LNCaP clone FGC (cell line): ENCODE data around the gene GFPT1.
A peak's percentile ranks its signal among the peaks of the same experiment; 100 is the strongest.

Experiments
- DNase-seq: peaks from one replicate; pipeline ENCODE4 v3.0.0-alpha.2; 2011; ENCODE audit warnings: low read depth
- H3K4me3 ChIP-seq: 2 replicates; pipeline ENCODE4 v1.5.1; 2011; ENCODE audit warnings: mild to moderate bottlenecking, low read depth, low read length, control low read depth
- TF ChIP-seq, protein P1 (sequence below): IDR thresholded peaks from 2 replicates; pipeline ENCODE4 v1.5.1; 2012; ENCODE audit warnings: mild to moderate bottlenecking; ENCODE audit not compliant: control insufficient read depth, insufficient read depth; ENCODE audit errors: extremely low read depth

GFPT1 gene

DNA sequence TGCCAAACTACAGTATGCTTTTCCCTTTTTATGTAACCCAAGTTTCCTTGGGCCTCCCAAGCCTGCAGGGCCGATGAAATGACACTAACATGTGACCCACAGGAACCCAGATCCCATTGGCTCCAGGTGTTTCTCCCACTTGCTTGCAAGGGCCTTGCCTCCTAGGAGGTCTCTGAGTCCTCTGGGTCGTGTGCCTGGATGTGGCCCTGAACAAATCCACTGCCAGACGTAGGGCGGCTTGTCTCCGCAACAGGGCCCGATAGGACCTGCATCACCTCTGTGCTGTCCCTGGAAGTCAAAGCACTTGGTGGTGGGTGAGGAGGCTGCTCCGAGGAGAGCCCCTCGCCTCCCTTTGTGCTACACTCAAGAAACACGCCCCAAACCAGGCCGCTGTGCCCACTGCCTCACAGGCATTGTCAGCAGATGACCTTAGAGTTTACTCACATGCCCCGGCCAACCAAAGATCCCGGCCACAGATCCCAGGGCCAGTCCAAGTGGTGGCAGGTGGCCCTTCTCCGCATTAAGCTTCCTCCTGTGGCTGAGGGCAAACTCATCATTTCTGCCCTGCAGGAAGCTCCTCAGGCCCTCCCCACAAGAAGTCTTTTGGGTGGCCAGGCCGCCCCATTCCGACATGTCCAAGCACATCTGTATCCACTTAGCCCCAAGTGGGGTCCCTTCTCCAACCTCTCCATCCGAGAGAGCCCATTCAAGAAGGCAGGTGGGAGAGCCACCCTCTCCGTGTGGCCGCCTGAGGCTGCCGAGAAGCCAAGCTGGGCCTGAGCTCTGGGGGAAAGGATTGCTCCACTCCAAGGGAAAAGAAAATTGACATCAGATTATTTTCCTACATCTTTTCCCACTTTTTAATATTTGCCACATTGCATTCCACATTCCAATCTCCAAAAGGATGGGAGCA, 76.7 kb downstream of the GFPT1 start:
- TF ChIP-seq, protein P1, sequence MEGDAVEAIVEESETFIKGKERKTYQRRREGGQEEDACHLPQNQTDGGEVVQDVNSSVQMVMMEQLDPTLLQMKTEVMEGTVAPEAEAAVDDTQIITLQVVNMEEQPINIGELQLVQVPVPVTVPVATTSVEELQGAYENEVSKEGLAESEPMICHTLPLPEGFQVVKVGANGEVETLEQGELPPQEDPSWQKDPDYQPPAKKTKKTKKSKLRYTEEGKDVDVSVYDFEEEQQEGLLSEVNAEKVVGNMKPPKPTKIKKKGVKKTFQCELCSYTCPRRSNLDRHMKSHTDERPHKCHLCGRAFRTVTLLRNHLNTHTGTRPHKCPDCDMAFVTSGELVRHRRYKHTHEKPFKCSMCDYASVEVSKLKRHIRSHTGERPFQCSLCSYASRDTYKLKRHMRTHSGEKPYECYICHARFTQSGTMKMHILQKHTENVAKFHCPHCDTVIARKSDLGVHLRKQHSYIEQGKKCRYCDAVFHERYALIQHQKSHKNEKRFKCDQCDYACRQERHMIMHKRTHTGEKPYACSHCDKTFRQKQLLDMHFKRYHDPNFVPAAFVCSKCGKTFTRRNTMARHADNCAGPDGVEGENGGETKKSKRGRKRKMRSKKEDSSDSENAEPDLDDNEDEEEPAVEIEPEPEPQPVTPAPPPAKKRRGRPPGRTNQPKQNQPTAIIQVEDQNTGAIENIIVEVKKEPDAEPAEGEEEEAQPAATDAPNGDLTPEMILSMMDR = no peak
- H3K4me3 ChIP-seq = no peak overlapping the region
- no peak for DNase-seq

DNA sequence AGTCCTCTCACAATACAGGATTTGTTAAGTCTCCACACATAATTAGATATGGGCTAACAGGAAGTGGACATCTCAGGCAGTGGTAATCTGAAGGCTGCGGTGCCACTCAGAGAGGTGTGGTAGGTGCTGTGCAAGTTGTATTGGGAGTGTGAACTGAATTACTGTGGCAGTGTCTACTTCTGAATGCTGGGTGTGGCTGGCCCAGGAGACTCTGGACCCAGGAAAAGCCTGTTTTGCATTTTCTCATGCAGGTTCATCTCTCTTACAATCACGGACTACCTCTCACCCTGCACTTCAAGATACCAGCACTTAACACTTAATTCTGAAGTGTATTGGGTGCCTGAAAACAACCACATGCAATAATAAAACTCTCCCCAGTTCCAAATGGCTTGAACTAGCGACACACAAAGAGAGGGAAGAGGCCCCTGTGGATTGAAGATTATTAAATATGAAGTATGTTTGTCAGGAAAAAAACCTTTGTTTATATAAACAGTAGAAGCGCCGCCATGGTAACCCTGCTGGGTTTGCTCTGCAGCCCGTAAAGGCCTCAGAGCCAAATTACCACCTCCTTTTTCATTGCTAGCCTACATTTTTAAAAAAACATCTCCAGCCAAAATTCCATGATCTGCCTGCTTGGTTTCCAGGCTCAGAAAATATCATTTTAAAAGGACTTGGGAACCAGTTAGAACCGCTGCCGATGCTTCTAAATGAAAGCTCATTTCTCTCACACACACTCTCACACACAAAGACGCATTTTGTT, 77.5 kb downstream of the GFPT1 start:
- H3K4me3 ChIP-seq = no peak overlapping the region
- no peak for DNase-seq
- TF ChIP-seq, protein P1 = no peak

DNA sequence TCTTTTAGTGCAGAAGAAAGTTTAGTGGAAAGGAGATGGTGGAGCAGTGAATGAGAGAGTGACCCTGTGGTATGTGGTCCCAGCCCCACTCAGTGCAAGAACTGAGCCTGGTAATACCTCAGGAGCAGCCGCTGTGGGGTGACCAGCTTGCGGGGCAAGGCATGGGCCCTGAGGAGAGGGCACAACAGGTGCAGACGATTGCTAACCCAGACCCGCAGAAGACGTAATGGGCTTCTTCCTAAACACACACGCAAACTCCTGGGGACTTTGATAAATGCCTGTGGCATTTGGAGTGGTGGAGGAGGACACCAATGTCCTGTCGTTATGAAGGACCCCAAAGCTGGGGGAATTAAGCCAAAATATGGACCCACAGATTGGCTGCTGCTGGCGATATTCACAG, 78.7 kb downstream of the GFPT1 start:
- TF ChIP-seq, protein P1 = no peak
- DNase-seq = no peak

DNA sequence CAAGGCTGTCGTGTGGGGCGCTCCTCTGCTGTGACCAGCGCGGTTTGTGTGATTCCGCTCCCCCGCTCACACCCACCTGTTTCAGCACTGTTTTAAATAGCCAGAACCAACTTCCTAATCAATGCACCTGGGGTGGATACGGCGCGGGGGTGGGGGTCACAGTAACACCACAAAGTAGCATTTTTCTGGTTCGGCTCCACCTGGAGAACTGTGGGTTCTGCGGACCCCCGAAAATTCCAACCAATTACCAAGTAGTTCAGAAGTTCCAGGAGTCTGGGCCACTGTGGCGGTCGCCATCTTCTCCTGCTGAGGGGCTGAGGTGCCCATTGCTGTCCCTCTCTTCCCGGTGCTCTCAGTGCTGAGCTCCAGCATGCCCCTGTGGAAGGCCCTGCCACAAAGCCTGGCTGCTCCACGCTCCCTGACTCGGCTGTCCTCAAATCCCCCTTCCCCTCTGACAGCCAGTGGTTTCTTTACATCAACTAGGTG, 79.4 kb downstream of the GFPT1 start:
- no peak for DNase-seq
- TF ChIP-seq, protein P1 = no peak
- H3K4me3 ChIP-seq = no peak overlapping the region

More for the DNA sequence above, 78.7 kb downstream of the GFPT1 start:
- no peak overlapping the region for H3K4me3 ChIP-seq

DNA sequence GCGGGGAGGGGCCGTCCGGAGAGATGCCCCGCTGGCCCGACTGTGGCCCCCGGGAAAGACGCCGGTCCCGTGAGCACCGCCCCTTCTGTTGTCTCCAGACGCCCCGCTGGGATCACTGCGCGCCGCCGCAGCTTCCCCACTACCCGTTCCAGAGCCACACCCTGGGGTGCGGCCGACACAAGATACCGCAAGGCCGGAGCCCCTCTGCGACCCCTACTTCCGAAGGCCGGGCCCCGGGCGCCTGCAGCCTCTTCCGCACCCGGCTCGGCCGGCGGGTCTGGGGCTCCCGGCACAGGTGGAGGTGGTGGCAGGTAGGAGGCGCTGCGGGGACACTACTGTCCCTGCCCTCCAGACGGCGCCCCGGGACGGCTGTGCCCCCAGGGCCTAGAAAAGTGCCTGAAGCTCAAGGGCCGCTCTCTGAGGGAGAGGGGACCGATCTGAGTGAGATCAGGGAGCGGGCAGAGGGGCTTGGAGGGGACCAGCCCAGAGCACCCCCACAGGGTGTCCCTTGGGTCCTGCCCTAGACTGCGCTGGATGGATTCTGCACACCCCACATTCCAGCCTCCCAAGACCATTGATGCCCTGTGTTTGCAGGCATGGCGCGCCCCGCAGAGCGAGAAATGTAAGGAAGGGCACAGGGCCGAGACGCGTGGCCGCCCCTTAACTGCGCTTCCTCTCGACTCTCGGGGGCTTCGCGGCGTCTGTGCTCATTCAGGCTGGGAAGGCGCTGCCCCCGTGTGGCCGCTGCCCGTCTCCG, 80.0 kb downstream of the GFPT1 start:
- TF ChIP-seq, protein P1 = peak; percentile 84
- peak overlapping the region; percentile 29; the same call in 1 of the 2 replicates for H3K4me3 ChIP-seq
- no peak for DNase-seq

DNA sequence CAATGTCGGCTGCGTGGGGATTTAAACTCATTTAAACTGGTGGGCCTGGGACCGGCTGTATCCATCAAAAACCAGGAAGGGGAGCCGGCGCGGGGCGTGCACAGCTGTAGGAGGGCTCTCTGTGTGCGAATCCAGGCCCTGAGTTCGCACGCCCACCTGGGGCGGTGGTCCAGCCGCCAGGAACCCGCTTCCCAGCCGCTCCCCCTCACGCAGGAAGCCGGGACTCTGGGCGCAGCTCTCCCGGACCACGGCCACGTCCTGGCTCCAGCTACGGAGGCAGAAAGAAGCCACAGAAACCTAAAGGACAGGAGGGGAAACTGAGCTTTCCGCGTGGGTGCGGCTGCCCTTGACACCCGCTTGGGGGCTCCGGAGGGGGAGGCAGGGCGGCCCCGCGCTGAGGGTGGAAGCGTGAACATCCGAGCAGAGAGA, 80.6 kb downstream of the GFPT1 start:
- TF ChIP-seq, protein P1 = no peak
- no peak overlapping the region for H3K4me3 ChIP-seq
- DNase-seq = no peak
